Sigmoid colon (tissue), 7 donors: ENCODE results near the gene MT1F. TPM values are rescaled to one million over a fixed set of nuclear protein-coding genes. Genes with fewer than 3 reads are reported as not detected.

Experiments used
- DNase-seq: peaks from one replicate; pipeline ENCODE4 v3.0.0-alpha.2; 2019
- H3K27ac ChIP-seq, 4 donors: fragments of 200-600 bp; sonication (generic); one replicate each; pipeline ENCODE4 v1.5.1; 2016 to 2019; ENCODE audit warnings: mild to moderate bottlenecking in 1 of 4
- H3K27me3 ChIP-seq, 3 donors: fragments of 200-600 bp; sonication (generic); one replicate each; pipeline ENCODE4 v1.5.1; 2019; ENCODE audit warnings: mild to moderate bottlenecking in 1 of 3
- H3K36me3 ChIP-seq, 4 donors: fragments of 200-600 bp; sonication (generic); one replicate each; pipeline ENCODE4 v1.5.1; 2016 to 2019
- H3K4me1 ChIP-seq, 4 donors: fragments of 200-600 bp; sonication (generic); one replicate each; pipeline ENCODE4 v1.5.1; 2017 to 2019
- H3K4me3 ChIP-seq, 4 donors: fragments of 200-600 bp; sonication (generic); one replicate each; pipeline ENCODE4 v1.5.1; 2017 to 2019; ENCODE audit warnings: mild to moderate bottlenecking in 2 of 4, moderate library complexity in 1 of 4
- H3K9me3 ChIP-seq, 4 donors: fragments of 200-600 bp in 3 of 4; sonication (generic) in 3 of 4; one replicate each; pipeline versions ENCODE4 v1.5.1 to v1.6.1; 2013 to 2019
- CTCF ChIP-seq, 4 experiments: fragments of 450-650 bp in 3 of 4; fragments of 200-600 bp in 1 of 4; IDR thresholded peaks; one replicate each; pipeline ENCODE4 v1.5.1; 2016 to 2019; ENCODE audit warnings: antibody characterized with exemption in 4 of 4, mild to moderate bottlenecking in 3 of 4, moderate library complexity in 2 of 4
- EP300 ChIP-seq, 4 donors: sonication (generic); formaldehyde crosslinking; IDR thresholded peaks; one replicate each; pipeline ENCODE4 v1.6.1; 2017; ENCODE audit warnings: antibody characterized with exemption in 4 of 4
- POLR2A ChIP-seq, 2 donors: fragments of 450-650 bp; IDR thresholded peaks; one replicate each; pipeline ENCODE4 v1.6.1; 2016; ENCODE audit warnings: antibody characterized with exemption in 2 of 2, mild to moderate bottlenecking in 2 of 2, moderate library complexity in 2 of 2
- POLR2AphosphoS5 ChIP-seq, 4 donors: sonication (generic); formaldehyde crosslinking; IDR thresholded peaks; one replicate each; pipeline ENCODE4 v1.6.1; 2017; ENCODE audit warnings: antibody characterized with exemption in 4 of 4
- WGBS, 2 donors: extraction: QIAGEN DNeasy Blood & Tissue Kit; methylation state at CpG; one replicate each; pipeline ENCODE4 v1.1.7; 2013; 5-methylcytosine and 5-hydroxymethylcytosine counted together
- intact Hi-C: fragments of 100-400 bp; cut with DNase I; formaldehyde crosslinking; loops from one replicate; pipeline ENCODE4 v1.15.1; 2023
- polyA plus RNA-seq, 3 donors: library from polyadenylated mRNA; stranded (reverse); fragments of 200-250 nt; gene quantifications; one replicate each; pipeline ENCODE4 v1.2.3, GENCODE V29; 2013
- total RNA-seq, 4 donors: library from RNA; depleted of rRNA; stranded (reverse); fragments of >200 nt; gene quantifications; one replicate each; pipeline ENCODE4 v1.1.0, GENCODE V29; 2016
- donor health status: healthy with polysubstance abuse.
- donor health status: Bipolar disorder and iron deficiency.
- donor health status: healthy.

Gene MT1F
- total RNA-seq (1 to 10 TPM in 3 of 4 donors, under 1 TPM in 1; 0.71 to 3.1 (median 2.6) TPM), polyA plus RNA-seq (100 to 1,000 TPM in 1 of 3 donors, 10 to 100 TPM in 1, 1 to 10 TPM in 1; 7.1 to 117 (median 48.1) TPM)

DNA sequence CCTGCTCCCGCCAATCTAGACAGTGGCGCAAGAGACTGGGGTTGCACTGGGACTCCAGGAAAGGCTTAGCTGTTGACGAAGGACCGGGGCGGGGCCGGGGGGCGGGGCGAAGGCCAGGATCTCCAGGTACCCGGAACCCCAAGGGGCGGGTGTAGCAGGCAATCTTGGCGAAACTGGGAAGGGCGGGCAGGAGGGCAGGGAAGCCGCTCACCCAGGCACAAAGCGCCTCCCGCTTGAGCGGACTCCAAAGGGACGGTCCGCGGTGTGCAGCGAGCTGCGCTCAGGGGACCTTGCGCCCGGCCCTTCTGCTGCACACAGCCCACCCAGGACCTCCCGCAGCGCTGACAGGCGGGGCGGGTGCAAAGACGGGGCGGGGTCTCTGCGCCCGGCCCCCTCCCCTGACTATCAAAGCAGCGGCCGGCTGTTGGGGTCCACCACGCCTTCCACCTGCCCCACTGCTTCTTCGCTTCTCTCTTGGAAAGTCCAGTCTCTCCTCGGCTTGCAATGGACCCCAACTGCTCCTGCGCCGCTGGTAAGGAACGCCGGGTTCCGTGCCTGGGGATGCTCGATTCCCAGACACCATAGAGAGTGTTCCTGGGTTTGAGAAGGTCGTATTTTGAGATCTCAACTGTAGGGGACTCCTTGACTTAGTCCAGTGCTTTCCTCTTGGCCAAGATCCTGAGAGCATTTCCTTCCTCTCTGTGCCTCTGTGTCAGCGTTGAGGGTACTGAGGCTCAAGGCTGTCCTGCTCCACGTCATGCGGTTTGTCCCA lies at the start of gene MT1F:
MT1F (plus strand) TSS at position 405 of the 772 bp plus-strand sequence; CDS start at position 505, 100 bp downstream.
- no peaks in the 10 kb centered on the region for H3K36me3 ChIP-seq
- no peaks in the 10 kb centered on the region for H3K9me3 ChIP-seq
- intact Hi-C loops: no loop called here
- peaks cover under 1 to 61% (median 23%) of the 10 kb centered on the region in 3 donors for H3K27me3 ChIP-seq
- TF ChIP-seq CTCF (IDR thresholded peaks at IDR 0.05) (no peak), POLR2A (IDR thresholded peaks at IDR 0.05) (peak in 1 of 2 donors; percentile 50), EP300 (IDR thresholded peaks at IDR 0.05) (no peak), POLR2AphosphoS5 (IDR thresholded peaks at IDR 0.05) (peak in 2 of 4 donors; percentile 20 to 35)
- H3K4me3 ChIP-seq: peak within 1 kb of the TSS; percentile 34 to 50 (median 40)
- peak; percentile 85 for DNase-seq
- WGBS, 2 donors: 1% methylated on average over 46 of the region's 46 CpGs
- peaks cover 0 to 19% (median 11%) of the 10 kb centered on the region in 4 donors for H3K4me1 ChIP-seq
- peak within 1 kb of the TSS in 2 of 4 donors; percentile 45 to 49 for H3K27ac ChIP-seq

- WGBS, 2 donors: 5 to 9% methylated on average over 62 of the region's 62 CpGs
- H3K4me1 ChIP-seq: peaks cover 0 to 44% (median 44%) of the 10 kb centered on the region in 4 donors
Observed at GRCh38 chr16:56608043-56608875, 49.5 kb upstream of the MT1F start, which contains the start of gene MT2A. MT2A (plus strand) TSS chr16:56608584; CDS start chr16:56608656, 72 bp downstream.

DNA sequence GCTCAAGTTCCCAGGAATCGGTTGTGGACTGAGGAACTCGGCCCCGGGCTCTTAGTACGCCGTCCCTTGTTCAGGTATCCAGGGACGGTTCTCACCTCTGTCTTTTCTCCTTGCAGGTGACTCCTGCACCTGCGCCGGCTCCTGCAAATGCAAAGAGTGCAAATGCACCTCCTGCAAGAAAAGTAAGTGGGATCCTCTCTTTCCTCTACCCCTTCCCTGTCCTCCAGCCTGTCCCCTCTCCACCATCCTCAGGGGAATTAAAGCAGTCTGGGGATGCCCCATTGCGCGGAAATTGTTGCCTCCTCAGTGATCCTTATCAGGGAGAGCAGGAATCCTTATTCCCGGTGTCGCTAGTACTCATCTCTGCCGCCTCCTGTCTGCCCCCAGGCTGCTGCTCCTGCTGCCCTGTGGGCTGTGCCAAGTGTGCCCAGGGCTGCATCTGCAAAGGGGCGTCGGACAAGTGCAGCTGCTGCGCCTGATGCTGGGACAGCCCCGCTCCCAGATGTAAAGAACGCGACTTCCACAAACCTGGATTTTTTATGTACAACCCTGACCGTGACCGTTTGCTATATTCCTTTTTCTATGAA lies 48.8 kb upstream of the MT1F start:
- WGBS, 2 donors: 0% methylated on average over 21 of the region's 21 CpGs
- intact Hi-C loops: loop anchor here (1.0 to 10.0 kb wide), 5 partner anchors 16 to 326 kb away; partner anchors contain the start of genes AMFR, HERPUD1, MT1E and MT1X

More at GRCh38 chr16:56608043-56608875, 49.5 kb upstream of the MT1F start, which contains the start of gene MT2A:
- Histone ChIP-seq H3K9me3 (no peaks in the 10 kb centered on the region), H3K27ac (peak within 1 kb of the TSS; percentile 86 to 93 (median 89)), H3K36me3 (no peaks in the 10 kb centered on the region), H3K27me3 (no peaks in the 10 kb centered on the region), H3K4me3 (peak within 1 kb of the TSS; percentile 47 to 62 (median 54))
- DNase-seq: peak; percentile 98
- TF ChIP-seq CTCF (IDR thresholded peaks at IDR 0.05) (no peak), POLR2A (IDR thresholded peaks at IDR 0.05) (peak; percentile 67 to 88), EP300 (IDR thresholded peaks at IDR 0.05) (peak; percentile 5 to 87 (median 40)), POLR2AphosphoS5 (IDR thresholded peaks at IDR 0.05) (peak; percentile 95 to 97 (median 96))
- intact Hi-C loops: loop anchor here (1.0 to 10.0 kb wide), 5 partner anchors 17 to 327 kb away; partner anchors contain the start of genes AMFR, HERPUD1, MT1E and MT1X

More for the DNA sequence above, 48.8 kb upstream of the MT1F start:
- Histone ChIP-seq H3K9me3 (no peaks in the 10 kb centered on the region), H3K36me3 (no peaks in the 10 kb centered on the region), H3K4me1 (peaks cover 0 to 44% (median 44%) of the 10 kb centered on the region in 4 donors), H3K4me3 (peak overlapping the region; percentile 47 to 62 (median 54)), H3K27me3 (no peaks in the 10 kb centered on the region), H3K27ac (peak overlapping the region; percentile 86 to 93 (median 89))
- DNase-seq: no peak
- TF ChIP-seq CTCF (IDR thresholded peaks at IDR 0.05): peak in 1 of 4 experiments; percentile 7
- no peak for TF ChIP-seq POLR2AphosphoS5 (IDR thresholded peaks at IDR 0.05)
- TF ChIP-seq EP300 (IDR thresholded peaks at IDR 0.05): no peak
- TF ChIP-seq POLR2A (IDR thresholded peaks at IDR 0.05): no peak
